Right lobe of liver (tissue), 6 donors: ENCODE data around the gene TCAP. TPM values are rescaled to one million over a fixed set of nuclear protein-coding genes. Genes with fewer than 3 reads are reported as not detected.

ENCODE experiments used
- ATAC-seq, 4 donors: fragments of 200-7000 bp; cut with Tn5 transposase; one replicate each; pipeline ENCODE4 v1.9.1; 2020; ENCODE audit warnings: mild to moderate bottlenecking in 4 of 4, moderate library complexity in 4 of 4
- DNase-seq, 3 donors: peaks; one replicate each; pipeline ENCODE4 v3.0.0-alpha.2; 2020
- H3K27ac ChIP-seq, 3 donors: fragments of 200-600 bp; one replicate each; pipeline ENCODE4 v1.8.0; 2022
- H3K27me3 ChIP-seq, 2 donors: fragments of 200-600 bp; one replicate each; pipeline ENCODE4 v1.8.0; 2022
- H3K36me3 ChIP-seq, 4 donors: fragments of 200-600 bp; sonication (generic) in 1 of 4; one replicate each; pipeline versions ENCODE4 v1.5.1 to v1.8.0; 2017 to 2022; ENCODE audit warnings: control low read depth in 1 of 4
- H3K4me1 ChIP-seq, 4 donors: fragments of 200-600 bp; sonication (generic) in 1 of 4; one replicate each; pipeline versions ENCODE4 v1.5.1 to v1.8.0; 2017 to 2022; ENCODE audit warnings: control low read depth in 1 of 4
- H3K4me3 ChIP-seq, 3 donors: fragments of 200-600 bp; one replicate each; pipeline ENCODE4 v1.8.0; 2022
- H3K9me3 ChIP-seq, 4 donors: fragments of 200-600 bp; sonication (generic) in 1 of 4; one replicate each; pipeline versions ENCODE4 v1.5.1 to v1.8.0; 2017 to 2022; ENCODE audit warnings: control low read depth in 1 of 4
- CTCF ChIP-seq, 4 donors: fragments of 200-600 bp in 3 of 4; fragments of 450-650 bp in 1 of 4; IDR thresholded peaks; one replicate each; pipeline versions ENCODE4 v1.5.1 to v1.8.0; 2016 to 2022; ENCODE audit warnings: antibody characterized with exemption in 4 of 4, mild to moderate bottlenecking in 2 of 4
- POLR2A ChIP-seq: fragments of 450-650 bp; IDR thresholded peaks from one replicate; pipeline ENCODE4 v1.6.1; 2017; ENCODE audit warnings: antibody characterized with exemption, mild to moderate bottlenecking
- WGBS: methylation state at CpG from one replicate; pipeline ENCODE4 v1.1.6; 2018; ENCODE audit warnings: low coverage, low lambda C conversion rate; ENCODE audit not compliant: insufficient coverage; ENCODE audit errors: missing lambda C conversion rate; 5-methylcytosine and 5-hydroxymethylcytosine counted together
- intact Hi-C, 2 donors: fragments of 100-400 bp; cut with DNase I; formaldehyde crosslinking; loops; one replicate each; pipeline versions ENCODE4 v1.11.2 to v1.14.1; 2022
- total RNA-seq, 6 experiments: library from RNA; depleted of rRNA in 2 of 6; stranded (reverse); fragments of >200 nt in 2 of 6; fragmentation: NEBNext Ultra II Directional in 3 of 6; extraction: Animal tissue kit (Norgen Biotek cat#: 25700) in 3 of 6; gene quantifications; one replicate each; pipeline versions ENCODE4 v1.1.0 to v1.2.4, GENCODE V29; 2016 to 2023
- donor health status: DM: no; HTN: yes; CAD: no.
- donor health status: DM: no; HTN: no; CAD: no.
- donor health status: DM: no; HTN: no; CAD: no.
- donor health status: DM: no; HTN: yes; CAD: no.
- donor health status: DM: no; HTN: yes; CAD: no.

TCAP gene
- total RNA-seq, 6 experiments from 2014 or later: 0.49 to 4.3 (median 1.1) TPM

GRCh38 chr17:39618246-39618913 lies 46.8 kb upstream of the TCAP start:
- H3K27me3 ChIP-seq: no peaks in the 10 kb centered on the region
- H3K4me1 ChIP-seq: no peaks in the 10 kb centered on the region
- no peak for DNase-seq
- no peak overlapping the region for H3K27ac ChIP-seq
- intact Hi-C loops: no loop called here
- H3K4me3 ChIP-seq: peak overlapping the region; percentile 31 to 59 (median 44)
- no peaks in the 10 kb centered on the region for H3K36me3 ChIP-seq
- WGBS: 1% methylated on average over 25 of the region's 33 CpGs
- TF ChIP-seq POLR2A (no peak), CTCF (IDR thresholded peaks at IDR 0.05) (no peak)
- no peaks in the 10 kb centered on the region for H3K9me3 ChIP-seq
- ATAC-seq: no peak

GRCh38 chr17:39618956-39619785 lies 46.0 kb upstream of the TCAP start:
- Histone ChIP-seq H3K9me3 (no peaks in the 10 kb centered on the region), H3K4me3 (no peak overlapping the region), H3K27ac (no peak overlapping the region), H3K36me3 (no peaks in the 10 kb centered on the region), H3K4me1 (no peaks in the 10 kb centered on the region), H3K27me3 (no peaks in the 10 kb centered on the region)
- 53% methylated on average over 4 of the region's 13 CpGs for WGBS
- ATAC-seq (no peak), DNase-seq (no peak)
- no peak for TF ChIP-seq POLR2A
- TF ChIP-seq CTCF (IDR thresholded peaks at IDR 0.05): no peak
- intact Hi-C loops: no loop called here

DNA sequence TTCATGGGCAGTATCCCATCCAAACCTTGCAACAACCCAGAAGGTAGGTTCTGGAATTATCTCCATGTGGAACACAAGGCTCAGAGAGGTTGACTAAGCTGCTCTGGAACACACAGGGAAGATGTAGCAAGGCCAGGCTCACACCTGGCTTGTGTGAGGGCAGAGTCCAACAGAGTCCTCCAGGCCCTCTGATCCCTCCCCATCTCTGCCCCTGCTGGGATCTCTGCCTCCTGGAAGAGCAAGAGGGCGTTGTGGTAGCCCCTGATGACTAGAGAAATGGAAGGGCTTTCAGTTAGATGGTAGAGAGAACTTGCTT lies 45.4 kb upstream of the TCAP start:
- intact Hi-C loops: loop anchor here (5.0 to 10.0 kb wide), 4 partner anchors 55 to 133 kb away; no protein-coding TSS in a partner anchor
- H3K27ac ChIP-seq: no peak overlapping the region
- H3K9me3 ChIP-seq: no peaks in the 10 kb centered on the region
- H3K27me3 ChIP-seq: no peaks in the 10 kb centered on the region
- TF ChIP-seq CTCF (IDR thresholded peaks at IDR 0.05): no peak
- TF ChIP-seq POLR2A: no peak
- no peaks in the 10 kb centered on the region for H3K36me3 ChIP-seq
- ATAC-seq (no peak), DNase-seq (no peak)
- no peak overlapping the region for H3K4me3 ChIP-seq
- H3K4me1 ChIP-seq: no peaks in the 10 kb centered on the region
- WGBS: 50% methylated on average over 1 of the region's 1 CpG

- WGBS: 4% methylated on average over 19 of the region's 26 CpGs
- Histone ChIP-seq H3K9me3 (no peaks in the 10 kb centered on the region), H3K27me3 (peaks cover 0 to 1% of the 10 kb centered on the region in 2 donors), H3K4me1 (no peaks in the 10 kb centered on the region), H3K36me3 (no peaks in the 10 kb centered on the region), H3K27ac (no peak overlapping the region), H3K4me3 (no peak overlapping the region)
- TF ChIP-seq CTCF (IDR thresholded peaks at IDR 0.05): peak; percentile 99 to 100 (median 100)
- no peak for TF ChIP-seq POLR2A
- DNase-seq (peak; percentile 84 to 89 (median 84)), ATAC-seq (peak; percentile 84 to 93 (median 88))
- intact Hi-C loops: loop anchor here (5.0 to 10.0 kb wide), 4 partner anchors 53 to 131 kb away; no protein-coding TSS in a partner anchor
Measured at GRCh38 chr17:39621523-39622379, 43.4 kb upstream of the TCAP start.
